Adrenal gland (tissue), 5 donors: ENCODE results near the gene SNAI3.

Source experiments
- CTCF ChIP-seq, 6 experiments: fragments of 450-650 bp in 4 of 6; fragments of 200-600 bp in 2 of 6; sonication (generic) in 1 of 6; IDR thresholded peaks; 1 replicate in 5 of 6; 2 replicates in 1 of 6; pipeline versions ENCODE4 v1.5.1 to v1.8.0; 2016 to 2021; ENCODE audit warnings: antibody characterized with exemption in 6 of 6, mild to moderate bottlenecking in 2 of 6, moderate library complexity in 1 of 6
- POLR2A ChIP-seq, 2 donors: fragments of 450-650 bp; IDR thresholded peaks; one replicate each; pipeline ENCODE4 v1.6.1; 2017; ENCODE audit warnings: antibody characterized with exemption in 2 of 2, mild to moderate bottlenecking in 2 of 2, moderate library complexity in 1 of 2
- donor health status: DM: no; HTN: no; CAD: no.

- TF ChIP-seq CTCF (IDR thresholded peaks at IDR 0.05), result no peak
- TF ChIP-seq POLR2A (IDR thresholded peaks at IDR 0.05), result no peak
Measured at GRCh38 chr16:88640039-88640495, 46.2 kb downstream of the SNAI3 start.
